HEK293 (cell line): Measurements from ENCODE around the gene PDE4B.

Source experiments
- CTCF ChIA-PET: fragments of 350-600 bp; formaldehyde crosslinking; extraction: SDS; loops from one replicate; lab custom pipeline; 2021; ENCODE audit warnings: antibody characterized with exemption; lab: Yijun Ruan, JAX
- POLR2A ChIA-PET: fragments of 300-600 bp; formaldehyde crosslinking; extraction: SDS; loops from one replicate; lab custom pipeline; 2020; ENCODE audit warnings: antibody characterized with exemption, inconsistent platforms; lab: Yijun Ruan, JAX
- H3K27ac ChIP-seq: fragments of 200-500 bp; sonication (Bioruptor generic); 2 replicates; pipeline ENCODE4 v1.5.1; 2014; ENCODE audit warnings: low read depth, low read length, control low read depth, inconsistent platforms; ENCODE audit errors: extremely low read depth
- H3K36me3 ChIP-seq, 2 experiments: fragments of 200-500 bp in 1 of 2; sonication (Bioruptor generic) in 1 of 2; 1 replicate in 1 of 2; 2 replicates in 1 of 2; pipeline ENCODE4 v1.5.1; 2014 to 2017; ENCODE audit warnings: inconsistent platforms in 2 of 2, low read length in 2 of 2; ENCODE audit not compliant: control insufficient read depth in 2 of 2, insufficient read depth in 1 of 2
- H3K4me1 ChIP-seq: fragments of 200-500 bp; sonication (Bioruptor generic); 2 replicates; pipeline ENCODE4 v1.5.1; 2014; ENCODE audit warnings: mild to moderate bottlenecking, low read length, inconsistent platforms; ENCODE audit not compliant: control insufficient read depth, insufficient read depth
- H3K4me3 ChIP-seq: 2 replicates; pipeline ENCODE4 v1.5.1; 2011; ENCODE audit warnings: low read depth, mild to moderate bottlenecking, control low read depth, low read length, moderate library complexity
- H3K9me3 ChIP-seq: fragments of 200-500 bp; sonication (Bioruptor generic); 2 replicates; pipeline ENCODE4 v1.5.1; 2014; ENCODE audit warnings: low read depth, low read length, inconsistent platforms; ENCODE audit not compliant: control insufficient read depth, insufficient read depth
- AEBP2 ChIP-seq: fragments of 450-650 bp; formaldehyde crosslinking; IDR thresholded peaks from 2 replicates; pipeline ENCODE4 v1.5.1; 2016; ENCODE audit warnings: missing biosample characterization, missing genetic modification characterization, borderline replicate concordance
- HOXC10 ChIP-seq: sonication (generic); formaldehyde crosslinking; IDR thresholded peaks from 2 replicates; pipeline ENCODE4 v1.8.1; 2023; ENCODE audit warnings: mild to moderate bottlenecking, missing genetic modification reagents
- INSM2 ChIP-seq: fragments of 450-650 bp; formaldehyde crosslinking; IDR thresholded peaks from 2 replicates; pipeline ENCODE4 v1.5.1; 2016; ENCODE audit warnings: missing biosample characterization, missing genetic modification characterization
- KLF7 ChIP-seq: fragments of 450-650 bp; formaldehyde crosslinking; IDR thresholded peaks from 2 replicates; pipeline ENCODE4 v1.5.1; 2016; ENCODE audit warnings: missing biosample characterization, missing genetic modification characterization, borderline replicate concordance
- PATZ1 ChIP-seq: fragments of 450-650 bp; formaldehyde crosslinking; IDR thresholded peaks from 2 replicates; pipeline ENCODE4 v1.5.1; 2016; ENCODE audit warnings: missing biosample characterization, missing genetic modification characterization
- RBAK ChIP-seq: fragments of 450-650 bp; formaldehyde crosslinking; IDR thresholded peaks from 2 replicates; pipeline ENCODE4 v1.5.1; 2016; ENCODE audit warnings: missing biosample characterization, missing genetic modification characterization
- TRIM28 ChIP-seq: IDR thresholded peaks from 2 replicates; pipeline ENCODE4 v1.6.1; 2011; ENCODE audit warnings: low read length, control low read depth, borderline replicate concordance
- ZNF138 ChIP-seq: fragments of 450-650 bp; formaldehyde crosslinking; IDR thresholded peaks from 2 replicates; pipeline ENCODE4 v1.5.1; 2016; ENCODE audit warnings: missing biosample characterization, missing genetic modification characterization, borderline replicate concordance
- ZNF175 ChIP-seq: fragments of 450-650 bp; formaldehyde crosslinking; IDR thresholded peaks from 2 replicates; pipeline ENCODE4 v1.5.1; 2016; ENCODE audit warnings: missing biosample characterization, missing genetic modification characterization
- ZNF221 ChIP-seq: fragments of 450-650 bp; formaldehyde crosslinking; IDR thresholded peaks from 2 replicates; pipeline ENCODE4 v1.5.1; 2017; ENCODE audit warnings: missing biosample characterization, missing genetic modification characterization, borderline replicate concordance
- ZNF335 ChIP-seq: fragments of 450-650 bp; formaldehyde crosslinking; conservative IDR thresholded peaks from 2 replicates; pipeline ENCODE4 v1.5.1; 2016; ENCODE audit warnings: missing biosample characterization, missing genetic modification characterization
- ZNF341 ChIP-seq: fragments of 450-650 bp; formaldehyde crosslinking; IDR thresholded peaks from 2 replicates; pipeline ENCODE4; 2016; ENCODE audit warnings: low read depth, missing biosample characterization, missing genetic modification characterization
- ZNF398 ChIP-seq: fragments of 450-650 bp; formaldehyde crosslinking; IDR thresholded peaks from 2 replicates; pipeline ENCODE4 v1.5.1; 2017; ENCODE audit warnings: missing biosample characterization, missing genetic modification characterization
- ZNF449 ChIP-seq: fragments of 450-650 bp; formaldehyde crosslinking; IDR thresholded peaks from 2 replicates; pipeline ENCODE4 v1.5.1; 2017; ENCODE audit warnings: missing biosample characterization, mild to moderate bottlenecking, missing genetic modification characterization, moderate library complexity
- ZNF544 ChIP-seq: fragments of 450-650 bp; formaldehyde crosslinking; IDR thresholded peaks from 2 replicates; pipeline ENCODE4 v1.5.0; 2017; ENCODE audit warnings: missing biosample characterization, missing genetic modification characterization
- ZNF555 ChIP-seq: fragments of 450-650 bp; formaldehyde crosslinking; conservative IDR thresholded peaks from 2 replicates; pipeline ENCODE4 v1.5.1; 2017; ENCODE audit warnings: missing biosample characterization, mild to moderate bottlenecking, missing genetic modification characterization, inconsistent platforms
- ZNF560 ChIP-seq: fragments of 450-650 bp; formaldehyde crosslinking; IDR thresholded peaks from 2 replicates; pipeline ENCODE4 v1.5.1; 2017; ENCODE audit warnings: missing biosample characterization, missing genetic modification characterization, borderline replicate concordance
- ZNF658 ChIP-seq: fragments of 450-650 bp; formaldehyde crosslinking; IDR thresholded peaks from 2 replicates; pipeline ENCODE4; 2016; ENCODE audit warnings: missing biosample characterization, missing genetic modification characterization
- ZNF692 ChIP-seq: fragments of 450-650 bp; formaldehyde crosslinking; IDR thresholded peaks from 2 replicates; pipeline ENCODE4 v1.5.1; 2016; ENCODE audit warnings: missing biosample characterization, missing genetic modification characterization
- ZNF701 ChIP-seq: fragments of 450-650 bp; formaldehyde crosslinking; IDR thresholded peaks from 2 replicates; pipeline ENCODE4 v1.5.1; 2016; ENCODE audit warnings: missing biosample characterization, missing genetic modification characterization

Gene PDE4B

GRCh38 chr1:66334318-66334717 lies 541.6 kb downstream of the PDE4B start:
- ChIA-PET POLR2A (no interaction called here), CTCF (no interaction called here)
- no peaks in the 10 kb centered on the region for H3K9me3 ChIP-seq
- H3K27ac ChIP-seq, result no peak overlapping the region
- H3K4me3 ChIP-seq, result no peak overlapping the region
- peaks cover 5% of the 10 kb centered on the region; the same call in 1 of the 2 replicates for H3K4me1 ChIP-seq
- no peaks in the 10 kb centered on the region for H3K36me3 ChIP-seq
- TF ChIP-seq ZNF138 (tag by site-specific recombination), result no peak
- TF ChIP-seq RBAK, result no peak
- no peak for TF ChIP-seq ZNF398
- TF ChIP-seq ZNF544 (tag by site-specific recombination), result no peak
- TF ChIP-seq KLF7, result no peak
- TF ChIP-seq ZNF560 (tag by site-specific recombination), result no peak
- TF ChIP-seq ZNF341 (tag by site-specific recombination), result no peak
- no peak for TF ChIP-seq ZNF175 (tag by site-specific recombination)
- no peak for TF ChIP-seq ZNF221
- no peak for TF ChIP-seq ZNF701 (tag by site-specific recombination)
- no peak for TF ChIP-seq INSM2
- no peak for TF ChIP-seq TRIM28
- no peak for TF ChIP-seq ZNF658 (tag by site-specific recombination)
- no peak for TF ChIP-seq ZNF335 (tag by site-specific recombination)
- no peak for TF ChIP-seq ZNF449 (tag by site-specific recombination)
- no peak for TF ChIP-seq HOXC10 (CRISPR knock-in tag)
- TF ChIP-seq ZNF555, result no peak
- no peak for TF ChIP-seq AEBP2 (tag by site-specific recombination)
- TF ChIP-seq ZNF692 (tag by site-specific recombination), result no peak
- TF ChIP-seq PATZ1 (tag by site-specific recombination), result no peak
